Right hindlimb (tissue), 1 donor: ENCODE data around the gene DDHD1.
A peak's percentile ranks its signal among the peaks of the same experiment; 100 is the strongest.
"Not testable (repeated sequence)": the region's sequence is repeated elsewhere in the genome, so short reads cannot be mapped to it uniquely, and the experiment has no call there.

ENCODE experiments used
- DNase-seq: peaks from one replicate; pipeline ENCODE4 v3.0.0-alpha.2; 2018

The DDHD1 gene

GRCh38 chr14:53151523-53152183 lies 1.5 kb downstream of the DDHD1 start:
- peak; percentile 21 for DNase-seq

GRCh38 chr14:53149668-53150316 lies 3.3 kb downstream of the DDHD1 start:
- DNase-seq: no peak

- no peak for DNase-seq
Observed at GRCh38 chr14:53148671-53149070, 4.5 kb downstream of the DDHD1 start.

GRCh38 chr14:53147893-53148292 lies 5.2 kb downstream of the DDHD1 start:
- no peak for DNase-seq

GRCh38 chr14:53147208-53147607 lies 5.9 kb downstream of the DDHD1 start:
- no peak for DNase-seq

GRCh38 chr14:53146739-53147138 lies 6.4 kb downstream of the DDHD1 start:
- no peak for DNase-seq

- DNase-seq: no peak
Observed at GRCh38 chr14:53144244-53144643, 8.9 kb downstream of the DDHD1 start.

- DNase-seq: no peak
Observed at GRCh38 chr14:53140585-53140984, 12.5 kb downstream of the DDHD1 start.

- DNase-seq: no peak
Observed at GRCh38 chr14:53137568-53138203, 15.4 kb downstream of the DDHD1 start.

GRCh38 chr14:53130491-53130890 lies 22.6 kb downstream of the DDHD1 start:
- DNase-seq: not testable (repeated sequence)

- DNase-seq: no peak
Observed at GRCh38 chr14:53128303-53129028, 24.7 kb downstream of the DDHD1 start.

GRCh38 chr14:53127832-53128231 lies 25.3 kb downstream of the DDHD1 start:
- DNase-seq: no peak

- DNase-seq: no peak
Observed at GRCh38 chr14:53127151-53127550, 26.0 kb downstream of the DDHD1 start.

GRCh38 chr14:53126731-53127130 lies 26.4 kb downstream of the DDHD1 start:
- DNase-seq: no peak

GRCh38 chr14:53124786-53125185 lies 28.3 kb downstream of the DDHD1 start:
- no peak for DNase-seq

GRCh38 chr14:53121419-53121818 lies 31.7 kb downstream of the DDHD1 start:
- DNase-seq: not testable (repeated sequence)

- not testable (repeated sequence) for DNase-seq
Observed at GRCh38 chr14:53117479-53117878, 35.6 kb downstream of the DDHD1 start.

- no peak for DNase-seq
Observed at GRCh38 chr14:53113989-53114388, 39.1 kb downstream of the DDHD1 start.

GRCh38 chr14:53110096-53110495 lies 43.0 kb downstream of the DDHD1 start:
- DNase-seq: no peak

GRCh38 chr14:53109105-53110041 lies 43.8 kb downstream of the DDHD1 start:
- peak; percentile 27 for DNase-seq

- DNase-seq: no peak
Observed at GRCh38 chr14:53108292-53109104, 44.6 kb downstream of the DDHD1 start.
